HEK293T (cell line): ENCODE data around the gene SCAMP1.

Source experiments
- ARNT ChIP-seq: fragments of 450-650 bp; IDR thresholded peaks from 2 replicates; pipeline ENCODE4 v1.6.1; 2017; ENCODE audit warnings: mild to moderate bottlenecking
- BHLHE40 ChIP-seq: fragments of 450-650 bp; IDR thresholded peaks from 2 replicates; pipeline ENCODE4 v1.6.1; 2016; ENCODE audit warnings: mild to moderate bottlenecking, moderate library complexity, borderline replicate concordance
- FOXA1 ChIP-seq: fragments of 450-650 bp; IDR thresholded peaks from 2 replicates; pipeline ENCODE4 v1.6.1; 2016; ENCODE audit warnings: mild to moderate bottlenecking
- FOXK2 ChIP-seq: fragments of 450-650 bp; IDR thresholded peaks from 2 replicates; pipeline ENCODE4 v1.6.1; 2016; ENCODE audit warnings: mild to moderate bottlenecking
- FOXM1 ChIP-seq: fragments of 450-650 bp; IDR thresholded peaks from 2 replicates; pipeline ENCODE4 v1.6.1; 2017; ENCODE audit warnings: mild to moderate bottlenecking, borderline replicate concordance
- HDGF ChIP-seq: fragments of 450-650 bp; IDR thresholded peaks from 2 replicates; pipeline ENCODE4 v1.6.1; 2017; ENCODE audit warnings: antibody characterized with exemption, borderline replicate concordance
- LEF1 ChIP-seq: fragments of 450-650 bp; IDR thresholded peaks from 2 replicates; pipeline ENCODE4 v1.6.1; 2017; ENCODE audit warnings: mild to moderate bottlenecking, borderline replicate concordance
- NFRKB ChIP-seq: fragments of 450-650 bp; IDR thresholded peaks from 2 replicates; pipeline ENCODE4 v1.6.1; 2016; ENCODE audit warnings: mild to moderate bottlenecking, moderate library complexity
- SP1 ChIP-seq: fragments of 450-650 bp; IDR thresholded peaks from 2 replicates; pipeline ENCODE4 v1.6.1; 2017
- SUZ12 ChIP-seq: fragments of 450-650 bp; IDR thresholded peaks from 2 replicates; pipeline ENCODE4 v1.6.1; 2016; ENCODE audit warnings: mild to moderate bottlenecking
- TF ChIP-seq, protein P1 (sequence below): fragments of 450-650 bp; IDR thresholded peaks from 2 replicates; pipeline ENCODE4 v1.6.1; 2016

DNA sequence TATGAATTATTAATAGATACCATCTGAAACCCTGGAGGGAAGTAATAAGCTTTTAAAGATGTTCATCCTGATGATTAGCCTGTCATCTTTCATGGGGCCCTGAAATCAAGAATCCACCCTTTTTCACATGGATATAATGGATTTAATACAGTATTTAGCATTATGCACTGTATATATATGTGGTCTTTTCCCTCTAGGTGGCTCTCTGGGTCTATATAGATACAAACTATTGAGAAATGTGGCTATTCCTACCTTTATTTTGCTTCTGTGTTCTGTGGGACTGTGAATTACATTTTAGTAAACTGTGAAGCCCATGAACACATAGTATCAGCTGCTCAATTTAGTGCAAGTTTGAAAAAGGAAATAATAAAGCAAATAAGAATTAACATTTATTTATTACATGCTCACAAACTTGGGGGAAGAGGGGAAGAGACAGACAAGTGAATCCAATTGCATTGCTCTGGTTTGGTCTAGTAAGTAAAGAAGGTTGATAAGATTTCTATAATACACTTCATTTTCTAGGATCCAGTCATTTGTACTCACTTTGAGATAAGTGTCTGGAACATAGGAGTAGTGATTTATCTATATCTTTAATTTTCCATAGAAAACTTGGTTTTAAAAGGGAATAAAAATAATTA, 112.2 kb downstream of the SCAMP1 start:
- TF ChIP-seq NFRKB (no peak), SUZ12 (no peak), LEF1 (no peak), ARNT (no peak), FOXK2 (no peak), FOXM1 (no peak), FOXA1 (no peak), SP1 (no peak), BHLHE40 (no peak), HDGF (no peak)
- TF ChIP-seq, protein P1, sequence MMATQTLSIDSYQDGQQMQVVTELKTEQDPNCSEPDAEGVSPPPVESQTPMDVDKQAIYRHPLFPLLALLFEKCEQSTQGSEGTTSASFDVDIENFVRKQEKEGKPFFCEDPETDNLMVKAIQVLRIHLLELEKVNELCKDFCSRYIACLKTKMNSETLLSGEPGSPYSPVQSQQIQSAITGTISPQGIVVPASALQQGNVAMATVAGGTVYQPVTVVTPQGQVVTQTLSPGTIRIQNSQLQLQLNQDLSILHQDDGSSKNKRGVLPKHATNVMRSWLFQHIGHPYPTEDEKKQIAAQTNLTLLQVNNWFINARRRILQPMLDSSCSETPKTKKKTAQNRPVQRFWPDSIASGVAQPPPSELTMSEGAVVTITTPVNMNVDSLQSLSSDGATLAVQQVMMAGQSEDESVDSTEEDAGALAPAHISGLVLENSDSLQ, result no peak
